Neural progenitor cell (in vitro differentiated cells): ENCODE data around the gene LATS1.
"Not testable (repeated sequence)": the region's sequence is repeated elsewhere in the genome, so short reads cannot be mapped to it uniquely, and the experiment has no call there.

ENCODE experiments used
- CTCF ChIP-seq: fragments of 200-600 bp; sonication (generic); IDR thresholded peaks from 2 replicates; pipeline ENCODE4 v1.5.1; 2017; ENCODE audit warnings: antibody characterized with exemption, mild to moderate bottlenecking
- EZH2 ChIP-seq: fragments of 200-600 bp; sonication (generic); IDR thresholded peaks from 2 replicates; pipeline ENCODE4 v1.6.1; 2017; ENCODE audit warnings: antibody characterized with exemption, mild to moderate bottlenecking, moderate library complexity

GRCh38 chr6:149749082-149749593 lies 31.2 kb upstream of the LATS1 start:
- not testable (repeated sequence) for TF ChIP-seq EZH2, CTCF
